IMR-90 (cell line): Measurements from ENCODE around the gene P2RX7. TPM values are rescaled to one million over a fixed set of nuclear protein-coding genes. Genes with fewer than 3 reads are reported as not detected.

Experiments used
- ATAC-seq: fragments of 200-7000 bp; cut with Tn5 transposase; 2 replicates; pipeline ENCODE4 v1.9.1; 2020; ENCODE audit warnings: low read depth, mild to moderate bottlenecking, moderate library complexity
- BruUV-seq: library from RNA; stranded (reverse); fragments of 400-500 nt; replicated peaks from 2 replicates; lab custom pipeline; 2021; lab: Mats Ljungman, UMichigan
- CTCF ChIA-PET: fragments of 300-600 bp; formaldehyde crosslinking; extraction: SDS; loops from one replicate; lab custom pipeline; 2021; ENCODE audit warnings: antibody characterized with exemption; lab: Yijun Ruan, JAX
- POLR2A ChIA-PET: fragments of 300-600 bp; sonication (Branson Sonifier 250); formaldehyde crosslinking; loops from one replicate; lab custom pipeline; 2022; ENCODE audit warnings: antibody characterized with exemption; ENCODE audit not compliant: unreplicated experiment; lab: Charles Lee
- DNase-seq: peaks from one replicate; pipeline ENCODE4 v3.0.0; 2013
- H2AFZ ChIP-seq: replicated peaks from 2 replicates; pipeline ENCODE3; 2013; ENCODE audit warnings: low read length, mild to moderate bottlenecking; ENCODE audit not compliant: poor library complexity
- H2AK5ac ChIP-seq: 2 replicates; pipeline ENCODE4 v1.6.1; 2013; ENCODE audit warnings: low read depth, low read length, inconsistent platforms
- H2AK9ac ChIP-seq: replicated peaks from 2 replicates; pipeline ENCODE3; 2013; ENCODE audit warnings: mild to moderate bottlenecking, low read depth, low read length, moderate library complexity; ENCODE audit not compliant: poor library complexity
- H2BK120ac ChIP-seq: 2 replicates; pipeline ENCODE4 v1.6.1; 2013; ENCODE audit warnings: low read depth, low read length, inconsistent platforms
- H2BK15ac ChIP-seq: 3 replicates; pipeline ENCODE4 v1.6.1; 2013; ENCODE audit warnings: low read depth, low read length, inconsistent platforms
- H2BK20ac ChIP-seq: 2 replicates; pipeline ENCODE4 v1.6.1; 2013; ENCODE audit warnings: low read depth, mild to moderate bottlenecking, inconsistent platforms, low read length, moderate library complexity
- H2BK5ac ChIP-seq: 2 replicates; pipeline ENCODE4 v1.6.1; 2013; ENCODE audit warnings: mild to moderate bottlenecking, low read depth, low read length, inconsistent platforms; ENCODE audit not compliant: poor library complexity, severe bottlenecking
- H3K14ac ChIP-seq: replicated peaks from 2 replicates; pipeline ENCODE4 v1.6.1; 2013; ENCODE audit warnings: low read depth, low read length, inconsistent platforms
- H3K18ac ChIP-seq: 2 replicates; pipeline ENCODE4 v1.6.1; 2013; ENCODE audit warnings: low read depth, low read length, control low read depth
- H3K23ac ChIP-seq: 2 replicates; pipeline ENCODE4 v1.6.1; 2013; ENCODE audit warnings: low read depth, low read length, inconsistent platforms
- H3K27ac ChIP-seq: 2 replicates; pipeline ENCODE4 v1.5.1; 2013; ENCODE audit warnings: mild to moderate bottlenecking, control low read depth, low read length; ENCODE audit not compliant: insufficient read depth
- H3K27me3 ChIP-seq: 2 replicates; pipeline ENCODE4 v1.6.1; 2013; ENCODE audit warnings: low read length; ENCODE audit not compliant: control insufficient read depth, insufficient read depth
- H3K36me3 ChIP-seq: 2 replicates; pipeline ENCODE4 v1.6.1; 2013; ENCODE audit warnings: low read length, mixed read lengths; ENCODE audit not compliant: control insufficient read depth, insufficient read depth
- H3K4ac ChIP-seq: 2 replicates; pipeline ENCODE4 v1.6.1; 2013; ENCODE audit warnings: low read depth, low read length, inconsistent platforms
- H3K4me1 ChIP-seq: 2 replicates; pipeline ENCODE4 v1.6.1; 2013; ENCODE audit warnings: low read length, mixed read lengths; ENCODE audit not compliant: control insufficient read depth, insufficient read depth
- H3K4me2 ChIP-seq: 2 replicates; pipeline ENCODE4 v1.6.1; 2013; ENCODE audit warnings: low read depth, mild to moderate bottlenecking, control low read depth, low read length, moderate library complexity
- H3K4me3 ChIP-seq: 2 replicates; pipeline ENCODE4 v1.5.1; 2013; ENCODE audit warnings: low read depth, mild to moderate bottlenecking, control low read depth, low read length, moderate library complexity; ENCODE audit not compliant: insufficient read depth
- H3K56ac ChIP-seq: 2 replicates; pipeline ENCODE4 v1.6.1; 2013; ENCODE audit warnings: low read length, inconsistent platforms; ENCODE audit not compliant: insufficient read depth; ENCODE audit errors: extremely low read depth
- H3K79me1 ChIP-seq, 2 experiments: 2 replicates each; pipeline ENCODE4 v1.6.1; 2013; ENCODE audit warnings: low read length in 2 of 2, inconsistent platforms in 1 of 2, low read depth in 1 of 2
- H3K9ac ChIP-seq: 2 replicates; pipeline ENCODE4 v1.6.1; 2013; ENCODE audit warnings: low read depth, low read length, control low read depth
- H3K9me1 ChIP-seq: 2 replicates; pipeline ENCODE4 v1.6.1; 2013; ENCODE audit warnings: low read length, inconsistent platforms; ENCODE audit not compliant: insufficient read depth
- H3K9me3 ChIP-seq: 2 replicates; pipeline ENCODE4 v1.6.1; 2013; ENCODE audit warnings: low read length; ENCODE audit not compliant: control insufficient read depth, insufficient read depth
- H4K20me1 ChIP-seq: 2 replicates; pipeline ENCODE4 v1.6.1; 2013; ENCODE audit warnings: low read length, inconsistent platforms; ENCODE audit not compliant: insufficient read depth
- H4K5ac ChIP-seq: 2 replicates; pipeline ENCODE4 v1.6.1; 2013; ENCODE audit warnings: mild to moderate bottlenecking, low read depth, low read length, control low read depth
- H4K8ac ChIP-seq, 2 experiments: 2 replicates each; pipeline ENCODE4 v1.6.1; 2013; ENCODE audit warnings: low read depth in 2 of 2, low read length in 2 of 2, control low read depth in 1 of 2, inconsistent platforms in 1 of 2
- H4K91ac ChIP-seq: 2 replicates; pipeline ENCODE4 v1.6.1; 2013; ENCODE audit warnings: low read depth, low read length, inconsistent platforms; ENCODE audit not compliant: insufficient read depth
- BHLHE40 ChIP-seq: fragments of 150-350 bp; IDR thresholded peaks from 2 replicates; pipeline ENCODE4 v1.6.1; 2016; ENCODE audit warnings: mild to moderate bottlenecking, low read depth, low read length
- CEBPB ChIP-seq: IDR thresholded peaks from 2 replicates; pipeline ENCODE4 v1.6.1; 2012; ENCODE audit warnings: low read depth, low read length, improper control_type of control experiment
- CHD1 ChIP-seq: IDR thresholded peaks from 2 replicates; pipeline ENCODE4 v1.6.1; 2012; ENCODE audit warnings: low read depth, low read length, improper control_type of control experiment
- FOS ChIP-seq: fragments of 150-350 bp; IDR thresholded peaks from 2 replicates; pipeline ENCODE4 v1.6.1; 2016; ENCODE audit warnings: low read depth, low read length
- MAFK ChIP-seq: IDR thresholded peaks from 2 replicates; pipeline ENCODE4 v1.6.1; 2012; ENCODE audit warnings: low read depth, low read length, improper control_type of control experiment
- MXI1 ChIP-seq: IDR thresholded peaks from 2 replicates; pipeline ENCODE4 v1.6.1; 2012; ENCODE audit warnings: low read depth, mild to moderate bottlenecking, low read length, moderate library complexity, borderline replicate concordance
- NFE2L2 ChIP-seq: fragments of 150-350 bp; IDR thresholded peaks from 2 replicates; pipeline ENCODE4 v1.6.1; 2016; ENCODE audit warnings: low read depth, mild to moderate bottlenecking, low read length
- POLR2A ChIP-seq: IDR thresholded peaks from 2 replicates; pipeline ENCODE4 v1.6.1; 2012; ENCODE audit warnings: mild to moderate bottlenecking, low read depth, low read length
- RAD21 ChIP-seq: IDR thresholded peaks from 2 replicates; pipeline ENCODE4 v1.6.1; 2012; ENCODE audit warnings: low read length, improper control_type of control experiment
- SMC3 ChIP-seq: fragments of 150-350 bp; IDR thresholded peaks from 2 replicates; pipeline ENCODE4 v1.6.1; 2016; ENCODE audit warnings: low read depth, mild to moderate bottlenecking, antibody characterized with exemption, low read length, moderate library complexity
- WGBS, 2 experiments: methylation state at CpG; one replicate each; pipeline versions ENCODE4 v1.1.5 to v1.1.7; 2013; ENCODE audit warnings: missing lambda C conversion rate in 2 of 2; ENCODE audit not compliant: insufficient read length in 1 of 2; ENCODE audit errors: extremely low coverage in 2 of 2; 5-methylcytosine and 5-hydroxymethylcytosine counted together
- dilution Hi-C: fragments of 300-500 bp; cut with HindIII; formaldehyde crosslinking; loops from one replicate; pipeline ENCODE4 v1.14.3; 2018; ENCODE audit warnings: low sequenced_read_pairs; ENCODE audit not compliant: unreplicated experiment
- in situ Hi-C: fragments of 300-500 bp; cut with MboI; formaldehyde crosslinking; loops from 3 replicates; pipeline ENCODE4 v1.14.3; 2019; ENCODE audit warnings: low sequenced_read_pairs, inconsistent platforms, mixed read lengths
- intact Hi-C: fragments of 100-400 bp; cut with micrococcal nuclease; formaldehyde crosslinking; loops from 2 replicates; pipeline ENCODE4 v1.10.0; 2022
- polyA plus RNA-seq, 3 experiments: library from polyadenylated mRNA; depleted of rRNA; stranded (reverse); fragments of >200 nt; gene quantifications; 2 replicates each; pipeline ENCODE4 v1.2.3, GENCODE V29; 2012; ENCODE audit warnings: low replicate concordance in 1 of 3
- total RNA-seq: library from RNA; depleted of rRNA; stranded (reverse); fragments of >200 nt; gene quantifications from 2 replicates; pipeline ENCODE4 v1.2.3, GENCODE V29; 2012
- TF ChIP-seq, protein P1 (sequence below): conservative IDR thresholded peaks from 2 replicates; pipeline ENCODE4 v1.5.1; 2012; ENCODE audit warnings: mild to moderate bottlenecking, low read depth, low read length, improper control_type of control experiment
- TF ChIP-seq, protein P2 (sequence below): fragments of 150-350 bp; IDR thresholded peaks from 2 replicates; pipeline ENCODE4 v1.6.1; 2016; ENCODE audit warnings: low read depth, mild to moderate bottlenecking, low read length, moderate library complexity, borderline replicate concordance
- TF ChIP-seq, protein P3 (sequence below): fragments of 150-350 bp; IDR thresholded peaks from 2 replicates; pipeline ENCODE4 v1.6.1; 2017; ENCODE audit warnings: mild to moderate bottlenecking, antibody characterized with exemption, low read length, low read depth

The P2RX7 gene
- total and polyA plus RNA-seq, 2 of the 4 experiments (the other 2 are of a cell fraction), result 0.07 to 0.18 TPM

DNA sequence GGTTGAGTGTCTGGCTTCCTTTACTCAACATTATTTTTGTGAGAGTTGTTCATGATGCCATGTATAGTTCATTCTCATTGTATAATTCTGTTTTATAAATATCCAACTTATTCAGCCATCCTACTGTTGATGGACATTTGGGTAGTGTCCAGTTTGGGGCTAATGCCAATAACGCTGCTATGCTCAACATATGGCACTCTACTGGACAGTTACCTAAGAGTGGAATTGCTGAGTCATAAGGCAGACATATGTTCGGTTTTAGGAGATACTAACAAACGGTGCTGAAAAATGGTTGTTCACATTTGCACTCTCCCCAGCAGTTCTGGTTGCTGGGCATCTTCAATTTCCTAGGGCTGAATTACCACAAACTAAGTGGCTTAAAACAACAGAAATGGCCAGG lies 48.5 kb downstream of the P2RX7 start:
- WGBS, 2 experiments, result no CpG with 5 or more reads among the region's 3 CpGs
- CTCF ChIA-PET, result no interaction called here
- Histone ChIP-seq H4K5ac (no peak overlapping the region), H3K4ac (no peak overlapping the region; the same call in 1 of the 2 replicates), H2BK15ac (no peak overlapping the region), H2BK5ac (no peak overlapping the region), H3K9me3 (no peaks in the 10 kb centered on the region), H3K14ac (no peak overlapping the region), H2BK120ac (no peak overlapping the region), H2AK5ac (no peak overlapping the region), H3K4me3 (no peak overlapping the region), H3K23ac (no peak overlapping the region), H4K91ac (no peak overlapping the region), H3K4me1 (no peaks in the 10 kb centered on the region), H3K9me1 (no peaks in the 10 kb centered on the region), H3K56ac (no peak overlapping the region), H3K18ac (no peak overlapping the region), H3K9ac (no peak overlapping the region), H3K27ac (no peak overlapping the region), H3K4me2 (no peak overlapping the region), H3K79me1 (no peaks in the 10 kb centered on the region), H2AK9ac (no peak overlapping the region), H4K20me1 (no peaks in the 10 kb centered on the region), H4K8ac (no peak overlapping the region), H3K27me3 (no peaks in the 10 kb centered on the region), H3K36me3 (no peaks in the 10 kb centered on the region), H2BK20ac (no peak overlapping the region), H2AFZ (no peak overlapping the region)
- peak; percentile 75 for DNase-seq
- dilution Hi-C loops (no loop called here), intact Hi-C loops (no loop called here), in situ Hi-C loops (no loop called here)
- TF ChIP-seq NFE2L2 (peak; percentile 88), POLR2A (no peak), FOS (0 out of 2 replicates have a peak, but pooled peaks have one; percentile 9), CHD1 (no peak), MXI1 (no peak), BHLHE40 (no peak), MAFK (peak; percentile 23; the same call in 1 of the 2 replicates), SMC3 (no peak), CEBPB (no peak), RAD21 (no peak)
- TF ChIP-seq, protein P1, sequence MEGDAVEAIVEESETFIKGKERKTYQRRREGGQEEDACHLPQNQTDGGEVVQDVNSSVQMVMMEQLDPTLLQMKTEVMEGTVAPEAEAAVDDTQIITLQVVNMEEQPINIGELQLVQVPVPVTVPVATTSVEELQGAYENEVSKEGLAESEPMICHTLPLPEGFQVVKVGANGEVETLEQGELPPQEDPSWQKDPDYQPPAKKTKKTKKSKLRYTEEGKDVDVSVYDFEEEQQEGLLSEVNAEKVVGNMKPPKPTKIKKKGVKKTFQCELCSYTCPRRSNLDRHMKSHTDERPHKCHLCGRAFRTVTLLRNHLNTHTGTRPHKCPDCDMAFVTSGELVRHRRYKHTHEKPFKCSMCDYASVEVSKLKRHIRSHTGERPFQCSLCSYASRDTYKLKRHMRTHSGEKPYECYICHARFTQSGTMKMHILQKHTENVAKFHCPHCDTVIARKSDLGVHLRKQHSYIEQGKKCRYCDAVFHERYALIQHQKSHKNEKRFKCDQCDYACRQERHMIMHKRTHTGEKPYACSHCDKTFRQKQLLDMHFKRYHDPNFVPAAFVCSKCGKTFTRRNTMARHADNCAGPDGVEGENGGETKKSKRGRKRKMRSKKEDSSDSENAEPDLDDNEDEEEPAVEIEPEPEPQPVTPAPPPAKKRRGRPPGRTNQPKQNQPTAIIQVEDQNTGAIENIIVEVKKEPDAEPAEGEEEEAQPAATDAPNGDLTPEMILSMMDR, result no peak
- TF ChIP-seq, protein P2, sequence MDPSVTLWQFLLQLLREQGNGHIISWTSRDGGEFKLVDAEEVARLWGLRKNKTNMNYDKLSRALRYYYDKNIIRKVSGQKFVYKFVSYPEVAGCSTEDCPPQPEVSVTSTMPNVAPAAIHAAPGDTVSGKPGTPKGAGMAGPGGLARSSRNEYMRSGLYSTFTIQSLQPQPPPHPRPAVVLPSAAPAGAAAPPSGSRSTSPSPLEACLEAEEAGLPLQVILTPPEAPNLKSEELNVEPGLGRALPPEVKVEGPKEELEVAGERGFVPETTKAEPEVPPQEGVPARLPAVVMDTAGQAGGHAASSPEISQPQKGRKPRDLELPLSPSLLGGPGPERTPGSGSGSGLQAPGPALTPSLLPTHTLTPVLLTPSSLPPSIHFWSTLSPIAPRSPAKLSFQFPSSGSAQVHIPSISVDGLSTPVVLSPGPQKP, result no peak
- TF ChIP-seq, protein P3, sequence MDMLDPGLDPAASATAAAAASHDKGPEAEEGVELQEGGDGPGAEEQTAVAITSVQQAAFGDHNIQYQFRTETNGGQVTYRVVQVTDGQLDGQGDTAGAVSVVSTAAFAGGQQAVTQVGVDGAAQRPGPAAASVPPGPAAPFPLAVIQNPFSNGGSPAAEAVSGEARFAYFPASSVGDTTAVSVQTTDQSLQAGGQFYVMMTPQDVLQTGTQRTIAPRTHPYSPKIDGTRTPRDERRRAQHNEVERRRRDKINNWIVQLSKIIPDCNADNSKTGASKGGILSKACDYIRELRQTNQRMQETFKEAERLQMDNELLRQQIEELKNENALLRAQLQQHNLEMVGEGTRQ, result no peak
- ATAC-seq, result peak; percentile 60
- BruUV-seq, result no TSS peak
- POLR2A ChIA-PET, result no interaction called here
